HG02588 (cell line): ENCODE measurements around the gene C2orf42.
"Not testable (repeated sequence)": the region's sequence is repeated elsewhere in the genome, so short reads cannot be mapped to it uniquely, and the experiment has no call there.

ENCODE experiments used
- ATAC-seq: cut with Tn5 transposase; IDR thresholded peaks from one replicate; pipeline ENCODE4 v1.9.1; 2021; ENCODE audit warnings: mild to moderate bottlenecking, moderate library complexity; ENCODE audit not compliant: unreplicated experiment

Gene C2orf42

DNA sequence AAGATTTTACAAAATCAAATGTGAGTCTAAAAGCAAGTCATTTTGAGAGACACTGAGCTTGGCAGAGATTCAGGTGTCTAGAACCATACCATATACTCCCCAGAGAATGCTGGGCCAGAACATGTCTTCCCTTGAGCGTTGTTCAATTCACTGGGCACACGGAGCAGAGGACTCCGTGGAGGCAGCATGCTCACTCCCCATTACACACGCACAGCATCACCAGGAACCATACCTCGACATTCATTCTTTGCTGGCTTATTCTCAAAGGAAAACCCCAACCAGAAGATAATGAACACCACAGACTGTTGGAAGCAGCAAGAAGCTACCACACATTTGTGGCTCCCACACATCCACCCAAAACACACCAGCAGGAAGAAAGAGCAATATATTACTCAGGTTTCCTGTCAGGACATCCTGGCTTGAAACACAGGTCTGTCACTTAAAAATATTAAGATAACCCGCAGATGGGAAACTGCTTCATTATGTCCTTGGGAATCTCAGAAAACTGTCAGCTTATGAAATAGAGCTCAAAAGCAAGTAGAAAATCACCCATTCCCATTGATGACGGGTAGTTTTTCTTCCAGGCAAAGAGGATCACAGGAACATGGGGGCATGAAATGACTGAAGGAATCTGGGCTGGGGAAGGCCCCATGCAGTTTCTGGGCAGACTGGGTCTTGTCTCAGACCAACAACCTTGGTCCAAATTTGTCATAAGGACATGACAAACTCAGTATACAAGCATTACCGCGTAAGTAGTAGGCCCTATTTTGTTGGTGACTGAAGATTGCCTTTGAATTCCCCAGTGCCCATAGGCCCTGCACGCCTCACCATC, 57.1 kb downstream of the C2orf42 start:
- no peak for ATAC-seq

DNA sequence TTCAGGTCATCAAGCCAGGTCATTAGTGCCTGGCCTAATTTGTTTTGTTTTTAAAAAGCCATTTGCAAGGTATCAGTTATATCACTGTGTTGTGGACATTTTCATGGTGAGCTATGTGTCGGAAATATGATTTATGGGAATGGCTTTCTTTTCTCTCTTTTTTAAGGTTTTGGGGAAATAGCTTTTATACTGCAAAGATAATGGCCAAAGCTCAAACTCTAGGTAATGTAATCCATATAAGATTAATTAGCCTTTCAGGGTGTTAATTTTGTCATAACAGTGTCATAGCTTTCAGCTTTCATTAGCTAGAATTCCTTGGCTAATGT, 57.7 kb downstream of the C2orf42 start:
- ATAC-seq = no peak

DNA sequence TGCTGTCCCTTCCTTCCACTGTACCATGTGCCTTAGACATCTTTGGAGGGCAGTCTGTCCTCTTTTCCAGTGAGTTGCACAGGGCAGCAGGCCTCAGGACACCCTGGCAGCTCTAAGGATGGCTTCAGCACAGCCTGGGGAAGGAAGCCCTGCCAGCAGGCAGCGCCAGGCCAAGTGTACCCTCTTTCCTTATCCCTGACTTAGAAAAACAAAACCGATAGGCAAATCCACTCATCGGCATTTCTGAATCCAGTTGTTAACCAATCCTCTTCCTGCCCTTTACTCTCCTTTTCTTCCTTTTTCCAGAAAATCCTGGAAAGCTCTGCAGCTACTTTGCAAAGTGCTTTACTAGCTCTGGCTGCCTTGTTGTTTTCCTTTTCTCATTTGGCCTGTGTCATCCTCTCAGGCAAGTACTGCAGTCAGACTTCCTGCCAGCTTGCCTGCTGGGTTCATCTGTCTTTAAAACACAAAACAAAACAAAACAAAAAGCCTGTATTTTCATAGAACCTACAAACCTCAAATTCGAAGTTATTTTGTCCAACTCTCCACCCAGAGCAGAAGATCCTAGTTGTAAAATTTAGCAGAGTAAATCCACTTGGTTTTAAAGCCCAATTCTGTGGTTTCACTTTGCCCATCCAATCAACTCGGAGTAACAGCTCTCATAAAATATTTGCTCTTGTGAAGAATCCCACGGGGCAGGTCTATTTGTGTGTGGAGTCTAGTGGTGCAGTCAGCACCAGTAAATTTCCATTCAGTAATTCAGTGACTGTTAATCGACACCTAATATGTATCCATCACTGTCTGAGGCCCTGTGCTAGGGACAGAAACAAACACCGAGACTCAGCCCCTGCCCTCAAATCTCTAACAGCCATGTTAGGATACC, 58.3 kb downstream of the C2orf42 start:
- peak; percentile 35 for ATAC-seq

DNA sequence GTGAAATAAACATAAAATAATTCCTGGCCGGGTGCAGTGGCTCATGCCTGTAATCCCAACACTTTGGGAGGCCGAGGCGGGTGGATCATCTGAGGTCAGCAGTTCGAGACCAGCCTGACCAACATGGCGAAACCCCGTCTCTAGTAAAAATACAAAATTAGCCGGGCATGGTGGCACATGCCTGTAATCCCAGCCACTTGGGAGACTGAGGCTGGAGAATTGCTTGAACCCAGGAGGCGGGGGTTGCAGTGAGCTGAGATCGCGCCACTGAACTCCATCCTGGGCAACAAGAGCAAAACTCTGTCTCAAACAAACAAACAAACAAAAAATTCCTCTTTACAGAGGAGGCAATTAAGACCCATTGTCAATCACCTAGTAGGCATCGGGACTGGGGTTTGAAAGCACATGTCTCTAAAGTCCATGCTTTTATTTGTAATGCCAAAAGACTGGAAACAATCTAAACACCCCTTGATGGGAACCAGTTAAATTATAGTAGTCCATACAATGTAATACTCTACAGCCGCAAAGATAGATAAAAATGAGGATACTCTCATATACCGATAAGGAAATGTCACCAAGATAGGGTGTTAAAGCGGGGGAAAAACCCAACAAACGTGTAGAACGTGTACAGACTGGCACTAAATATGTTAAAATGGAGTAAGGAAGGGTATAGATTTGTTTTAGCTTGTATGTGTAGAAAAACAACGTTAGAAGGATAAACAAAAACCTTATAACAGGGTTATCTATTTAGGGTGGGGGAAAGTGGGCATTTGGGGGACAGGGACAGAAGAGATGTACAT, 59.3 kb downstream of the C2orf42 start:
- not testable (repeated sequence) for ATAC-seq

DNA sequence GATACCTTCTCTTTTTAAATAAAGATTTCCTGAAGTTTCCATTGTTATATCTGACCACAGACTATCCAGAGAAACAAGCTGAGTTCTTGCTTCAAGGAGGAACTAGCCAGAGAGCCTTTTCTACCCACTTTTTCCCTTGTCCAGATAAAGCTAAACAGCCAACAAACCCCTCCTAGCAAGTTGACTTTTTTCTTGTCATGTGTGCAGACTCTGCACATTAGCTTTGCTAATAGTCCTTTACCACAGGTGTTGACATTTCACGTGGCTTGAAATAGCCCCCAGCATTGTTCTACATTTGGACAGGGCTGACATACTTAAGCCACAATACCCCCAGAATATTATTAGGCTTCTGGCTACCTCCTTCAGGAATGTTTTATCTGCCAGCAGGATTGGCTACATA, 62.8 kb downstream of the C2orf42 start:
- no peak for ATAC-seq

DNA sequence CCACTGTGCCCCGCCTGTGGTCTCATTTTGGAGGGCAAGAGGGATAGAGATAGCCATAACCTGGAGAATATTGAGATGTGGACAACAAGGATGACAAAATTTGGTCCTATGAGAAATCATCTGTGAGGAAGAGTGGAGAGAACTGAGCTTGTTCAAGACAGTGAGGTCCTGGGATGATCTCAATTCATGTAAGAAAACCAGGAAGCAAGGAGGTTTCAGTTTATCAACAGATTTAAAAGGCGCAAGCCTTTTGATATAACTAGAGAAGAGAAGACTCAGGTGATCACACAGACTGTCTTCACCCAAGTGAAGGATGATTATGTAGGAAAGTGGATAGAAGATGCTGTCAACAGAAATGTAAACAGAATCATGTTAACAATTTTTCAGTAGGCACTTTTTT, 64.4 kb downstream of the C2orf42 start:
- ATAC-seq = no peak

DNA sequence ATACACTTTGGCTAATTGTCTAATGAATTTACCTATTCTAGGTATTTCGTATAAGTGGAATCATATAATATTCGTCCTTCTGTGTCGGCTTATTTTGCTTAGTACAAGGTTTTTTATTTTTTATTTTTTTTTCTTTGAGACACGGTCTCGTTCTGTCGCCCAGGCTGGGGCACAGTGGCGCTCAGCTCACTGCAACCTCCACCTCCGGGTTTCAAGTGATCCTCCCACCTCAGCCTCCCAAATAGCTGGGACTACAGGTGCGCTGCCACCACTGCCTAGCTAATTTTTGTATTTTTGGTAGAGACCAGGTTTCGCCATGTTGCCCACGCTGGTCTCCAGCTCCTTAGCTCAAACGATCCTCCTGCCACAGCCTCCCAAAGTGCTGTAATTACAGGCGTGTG, 65.3 kb downstream of the C2orf42 start:
- ATAC-seq = no peak

DNA sequence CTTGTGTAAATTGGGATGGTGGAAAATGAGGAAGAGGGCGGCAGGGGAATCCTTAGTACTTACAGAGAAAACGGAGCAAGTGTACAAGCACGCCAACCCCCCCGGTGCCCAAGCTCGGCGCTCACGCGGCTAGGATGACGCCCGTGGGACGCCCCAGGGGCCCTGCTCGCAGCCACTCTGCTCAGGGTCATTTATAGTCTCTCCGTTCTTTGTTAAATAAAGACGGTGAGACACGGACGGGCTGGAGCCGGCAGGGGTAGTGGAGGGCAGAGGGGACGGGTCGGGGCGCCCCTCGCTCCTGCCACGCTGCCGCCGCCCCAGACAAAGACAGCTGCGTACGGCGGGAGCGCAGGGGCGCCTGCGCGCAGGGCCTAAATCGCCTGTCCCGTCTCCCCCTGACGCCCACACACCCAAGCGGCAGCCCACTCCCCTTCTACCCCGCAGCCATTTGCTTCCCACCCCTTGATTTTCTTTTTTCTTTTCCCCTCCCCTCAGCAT, 65.8 kb downstream of the C2orf42 start:
- peak; percentile 35 for ATAC-seq

DNA sequence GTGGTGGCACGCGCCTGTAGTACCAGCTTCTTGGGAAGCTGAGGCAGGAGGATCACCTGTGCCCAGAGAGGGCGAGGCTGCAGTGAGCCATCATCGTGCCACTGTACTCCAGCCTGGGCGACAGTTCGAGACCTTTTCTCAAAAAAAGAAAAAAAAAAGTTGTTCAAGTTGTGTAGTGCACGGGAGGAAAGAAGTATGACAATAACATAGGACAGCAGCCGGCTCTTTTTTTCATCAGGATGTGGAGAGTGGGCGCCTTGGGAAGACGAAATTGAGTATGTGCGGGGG, 67.0 kb downstream of the C2orf42 start:
- ATAC-seq = no peak

DNA sequence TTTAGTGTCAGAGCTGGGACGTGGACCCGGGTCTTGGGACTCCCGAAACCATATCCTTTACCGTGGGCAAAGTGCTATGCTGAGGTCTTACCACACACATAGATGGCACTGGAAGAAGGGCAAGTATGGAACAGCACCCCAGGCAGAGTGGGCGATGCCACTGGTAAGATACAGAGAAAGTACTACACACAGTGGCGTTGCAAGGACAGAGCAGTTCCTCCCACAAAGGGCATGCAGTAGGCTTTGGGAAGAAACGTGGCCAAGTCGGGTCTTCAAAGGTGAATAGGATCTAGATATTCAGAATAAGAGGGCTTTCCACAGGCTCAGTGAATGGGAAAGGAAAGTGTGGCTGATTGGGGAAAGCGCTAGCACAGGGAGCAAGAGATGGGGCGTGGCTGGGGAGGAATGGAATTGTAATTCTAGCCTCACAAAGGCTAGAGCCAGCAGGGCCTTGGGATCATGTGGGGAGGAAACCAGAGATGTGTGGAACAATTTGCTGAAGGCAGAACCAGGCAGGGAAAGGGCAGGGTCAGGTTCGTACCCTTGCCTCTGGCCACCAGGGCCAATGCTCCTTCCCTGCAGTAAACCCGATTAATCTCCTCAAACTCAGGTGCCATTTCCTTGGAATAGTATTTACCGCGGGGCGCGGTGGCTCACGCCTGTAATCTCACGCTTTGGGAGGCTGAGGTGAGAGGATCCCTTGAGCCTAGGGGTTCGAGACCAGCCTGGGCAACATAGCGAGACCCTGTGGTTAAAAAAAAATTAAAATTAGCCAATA, 67.6 kb downstream of the C2orf42 start:
- ATAC-seq = no peak

DNA sequence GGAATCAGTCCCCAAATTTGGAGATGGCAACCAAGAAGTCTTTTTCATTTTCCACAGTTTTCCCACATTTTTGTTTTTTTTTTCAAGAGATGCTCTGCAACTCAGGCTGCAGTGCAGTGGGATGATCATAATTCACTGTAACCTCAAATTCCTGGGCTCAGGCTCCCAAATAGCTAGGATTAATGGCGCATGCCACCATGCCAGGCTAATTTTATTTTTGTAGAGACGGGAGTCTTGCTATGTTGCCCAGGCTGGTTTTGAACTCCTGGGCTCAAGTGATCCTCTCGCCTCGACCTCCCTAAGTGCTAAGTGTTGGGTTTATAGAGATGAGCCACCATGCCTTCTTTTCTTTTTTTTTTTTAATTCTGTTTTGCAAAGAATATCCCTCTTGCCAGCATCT, 68.3 kb downstream of the C2orf42 start:
- ATAC-seq = no peak

DNA sequence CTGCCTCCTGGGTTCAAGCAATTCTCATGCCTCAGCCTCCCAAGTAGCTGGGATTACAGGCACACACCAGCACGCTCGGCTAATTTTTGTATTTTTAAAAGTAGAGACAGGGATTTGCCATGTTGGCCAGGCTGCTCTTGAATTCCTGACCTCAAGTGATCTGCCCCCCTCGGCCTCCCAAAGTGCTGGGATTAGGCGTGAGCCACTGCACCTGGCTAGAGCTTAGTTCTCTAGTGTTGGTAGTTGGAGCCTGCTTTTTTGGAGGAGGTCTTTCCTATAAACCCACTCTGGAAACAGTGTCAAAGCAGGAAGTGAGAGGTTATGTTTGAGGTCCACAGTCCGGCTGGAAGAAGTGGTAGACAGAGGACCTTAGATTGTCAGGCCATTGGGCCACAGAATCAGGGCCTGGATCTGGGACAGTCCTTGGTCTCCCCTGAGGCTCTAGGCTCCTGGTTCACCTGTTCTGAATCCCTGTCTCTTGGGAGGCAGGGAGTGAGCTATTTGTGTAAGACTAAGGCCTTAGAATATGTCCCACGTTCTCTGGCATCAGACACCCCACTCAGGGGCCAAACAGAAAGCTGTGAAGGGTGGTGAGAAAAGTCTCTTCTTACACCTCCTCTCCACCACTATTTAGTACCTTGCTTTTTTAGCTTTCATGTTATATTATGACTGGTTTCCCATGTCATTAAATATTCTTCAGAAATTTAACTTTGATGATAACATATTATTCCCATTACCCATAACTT, 69.0 kb downstream of the C2orf42 start:
- no peak for ATAC-seq

DNA sequence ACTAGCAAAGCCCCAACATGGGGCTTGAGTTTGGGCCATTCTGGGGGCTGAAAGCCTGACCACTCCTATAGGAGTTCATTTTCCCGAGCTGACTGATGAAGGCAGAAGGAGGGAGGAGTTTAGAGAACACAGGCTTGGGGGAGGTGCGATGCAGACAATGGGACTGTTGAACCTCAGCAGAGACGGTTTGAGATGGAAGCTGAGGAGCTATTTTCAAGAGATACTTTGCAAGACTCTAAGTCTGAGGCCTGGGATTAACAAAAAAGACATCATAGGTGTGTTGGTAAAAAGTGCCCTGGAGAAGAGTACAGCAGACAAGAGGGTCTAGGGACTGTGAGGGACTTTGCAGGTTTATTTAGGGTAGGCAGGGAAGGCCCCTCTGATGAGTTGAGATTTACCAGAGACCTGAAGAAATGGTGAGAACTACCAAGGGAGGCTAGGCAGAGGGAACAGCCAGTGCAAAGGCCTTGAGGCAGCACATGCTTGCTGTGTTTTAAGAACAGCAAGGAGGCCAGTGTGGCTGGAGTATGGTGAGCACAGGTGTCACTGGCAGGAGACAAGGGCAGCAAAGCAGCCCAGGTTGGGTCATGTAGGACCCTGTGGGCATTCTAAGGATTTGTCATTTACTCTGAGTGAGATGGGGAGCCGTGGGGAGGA, 71.9 kb downstream of the C2orf42 start:
- ATAC-seq = no peak

DNA sequence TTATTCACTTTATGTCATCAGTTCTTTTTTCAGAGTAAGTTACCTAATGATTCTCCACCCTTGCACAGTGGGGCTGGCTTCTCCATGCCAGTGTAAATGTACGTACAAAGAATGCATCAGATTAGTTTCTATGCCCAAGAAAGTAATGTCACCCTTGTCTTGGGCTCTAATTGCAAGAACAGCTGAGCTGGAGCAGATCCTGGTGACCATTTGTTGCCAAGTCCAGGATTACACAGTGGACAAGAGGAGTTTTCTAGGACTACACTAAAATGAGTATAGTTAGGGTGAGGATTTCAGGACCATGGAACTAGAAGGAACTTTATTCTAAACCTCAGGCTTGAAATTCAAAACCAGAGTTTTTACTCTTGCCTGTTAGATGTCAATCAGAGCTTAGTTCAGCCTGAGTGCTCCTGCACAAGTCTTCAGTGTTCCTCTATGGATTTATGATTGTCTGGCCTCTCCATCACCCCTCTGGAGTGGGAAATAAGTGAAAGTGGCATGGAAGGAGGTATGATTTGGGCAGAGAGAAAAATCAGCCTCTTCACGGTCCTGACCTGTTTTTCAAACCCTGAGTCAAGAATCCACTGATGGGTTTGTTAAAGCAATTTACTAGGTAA, 73.8 kb downstream of the C2orf42 start:
- ATAC-seq = no peak

DNA sequence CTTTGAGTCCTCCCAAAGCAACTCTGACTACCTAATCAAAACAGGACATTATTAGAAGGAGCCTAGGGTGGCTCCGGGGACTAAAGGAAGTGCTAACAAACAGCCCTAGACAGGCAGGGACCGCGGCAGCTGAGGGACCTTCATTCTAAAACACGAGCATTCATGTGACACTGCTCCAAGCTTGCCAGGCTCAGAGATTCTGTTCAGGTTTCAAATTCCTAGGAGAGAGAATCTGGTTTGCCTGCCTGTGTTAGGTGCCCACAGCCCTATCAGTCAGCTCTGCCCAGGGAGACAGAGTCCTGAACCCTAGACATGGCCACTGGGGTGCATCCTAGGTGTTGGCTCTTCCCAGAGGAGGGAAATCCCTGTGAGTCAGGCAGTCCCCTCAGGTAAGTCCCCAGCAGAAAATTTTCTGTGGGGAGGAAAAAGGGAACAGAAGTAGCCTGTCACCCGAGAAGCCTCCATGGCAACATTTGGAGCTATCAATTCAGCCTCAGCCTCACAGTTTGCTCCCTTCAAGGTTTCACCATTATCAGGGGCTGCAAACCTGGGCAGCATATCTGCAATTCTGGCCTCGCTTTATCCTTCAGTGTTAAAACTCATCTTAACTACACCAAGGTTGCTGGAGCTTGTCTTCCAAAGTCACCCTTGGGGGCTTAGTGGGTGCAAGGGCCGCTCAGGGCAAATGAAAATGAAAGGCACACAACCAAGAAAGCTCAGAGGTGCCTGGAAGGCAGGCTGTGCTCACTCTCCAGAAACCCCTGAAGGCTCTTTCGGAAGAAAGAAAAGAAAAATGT, 75.0 kb downstream of the C2orf42 start:
- peak; percentile 46 for ATAC-seq

DNA sequence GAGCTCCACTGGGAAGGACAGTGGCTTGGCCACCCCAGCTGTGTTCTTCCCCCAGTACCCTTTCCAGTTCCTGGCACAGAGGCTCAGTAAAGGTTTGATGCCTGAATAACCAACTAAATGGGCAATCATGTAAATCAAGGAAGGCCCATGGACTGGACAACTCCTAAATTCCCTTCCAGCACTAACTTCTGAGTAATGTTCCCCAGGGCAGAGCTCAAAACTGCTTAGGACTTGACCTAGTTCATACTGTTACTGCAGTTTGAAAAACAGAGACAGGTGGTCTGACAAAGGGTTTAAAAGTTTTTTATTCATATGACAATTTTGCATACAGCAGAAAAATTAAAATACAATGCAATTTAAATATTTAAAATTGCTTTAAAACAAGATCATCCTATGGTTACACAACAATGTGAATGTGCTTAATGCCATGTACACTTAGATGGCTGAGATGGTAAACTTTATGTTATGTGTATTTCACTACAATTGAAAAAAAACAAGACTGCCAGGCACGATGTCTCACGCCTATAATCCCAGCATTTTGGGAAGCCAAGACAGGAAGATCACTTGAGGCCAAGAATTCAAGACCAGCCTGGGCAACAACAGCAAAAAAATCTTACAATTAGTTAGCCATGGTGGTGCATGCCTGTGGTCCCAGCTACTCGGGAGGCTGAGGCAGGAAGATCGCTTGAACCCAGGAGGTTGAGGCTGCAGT, 77.3 kb downstream of the C2orf42 start:
- ATAC-seq = no peak

DNA sequence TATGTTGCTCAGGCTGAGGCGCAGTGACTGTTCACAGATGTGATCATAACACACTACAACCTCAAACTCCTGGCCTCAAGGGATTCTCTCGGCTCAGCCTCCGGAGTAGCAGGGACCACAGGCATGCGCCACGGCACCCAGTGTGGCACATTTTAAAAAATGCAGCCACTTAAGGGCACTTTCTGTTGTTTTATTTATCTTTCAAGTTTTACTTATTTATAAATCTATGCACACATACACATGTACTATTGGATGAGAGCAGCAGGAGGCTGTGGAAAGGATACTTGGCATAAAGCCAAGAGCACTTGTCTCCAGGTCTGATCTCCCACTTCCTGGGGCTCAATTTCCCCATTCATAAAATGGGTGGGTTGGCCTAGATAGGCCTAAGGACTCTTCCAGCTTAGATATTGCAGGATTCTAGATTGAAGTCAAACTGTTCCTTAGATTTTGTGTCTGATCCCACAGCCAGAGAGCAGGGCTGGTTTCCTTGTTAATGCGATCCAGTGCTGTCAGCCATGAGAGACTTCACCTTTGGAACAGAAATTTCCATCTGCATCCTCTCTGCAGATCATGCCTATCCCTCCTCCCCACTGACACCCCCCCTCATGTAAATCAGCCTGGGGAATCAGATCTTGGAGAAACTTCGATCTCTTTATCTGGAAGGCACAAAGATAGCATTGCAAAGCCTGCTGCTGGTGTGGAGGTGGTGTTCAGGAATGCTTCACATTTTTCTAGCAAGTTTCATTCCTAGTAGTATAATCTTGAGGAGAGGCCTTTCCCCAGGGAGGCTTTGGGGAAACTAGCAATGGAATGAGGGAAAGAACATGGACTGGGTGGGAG, 78.8 kb downstream of the C2orf42 start:
- ATAC-seq = no peak
